Rectal smooth muscle tissue (tissue), 1 donor: ENCODE measurements around the gene C1orf159.

ENCODE experiments used
- H3K27ac ChIP-seq: one replicate; pipeline ENCODE4 v1.7.0; 2013; ENCODE audit warnings: low read depth, low read length, inconsistent platforms
- H3K27me3 ChIP-seq: one replicate; pipeline ENCODE4 v1.7.0; 2013; ENCODE audit warnings: low read length; ENCODE audit not compliant: control insufficient read depth, insufficient read depth
- H3K36me3 ChIP-seq: one replicate; pipeline ENCODE4 v1.7.0; 2013; ENCODE audit warnings: low read length; ENCODE audit not compliant: control insufficient read depth, insufficient read depth
- H3K4me1 ChIP-seq: one replicate; pipeline ENCODE4 v1.7.0; 2013; ENCODE audit warnings: low read length; ENCODE audit not compliant: control insufficient read depth, insufficient read depth
- H3K4me3 ChIP-seq: one replicate; pipeline ENCODE4 v1.7.0; 2013; ENCODE audit warnings: low read length
- H3K9ac ChIP-seq: one replicate; pipeline ENCODE4 v1.7.0; 2013; ENCODE audit warnings: low read length

The C1orf159 gene

DNA sequence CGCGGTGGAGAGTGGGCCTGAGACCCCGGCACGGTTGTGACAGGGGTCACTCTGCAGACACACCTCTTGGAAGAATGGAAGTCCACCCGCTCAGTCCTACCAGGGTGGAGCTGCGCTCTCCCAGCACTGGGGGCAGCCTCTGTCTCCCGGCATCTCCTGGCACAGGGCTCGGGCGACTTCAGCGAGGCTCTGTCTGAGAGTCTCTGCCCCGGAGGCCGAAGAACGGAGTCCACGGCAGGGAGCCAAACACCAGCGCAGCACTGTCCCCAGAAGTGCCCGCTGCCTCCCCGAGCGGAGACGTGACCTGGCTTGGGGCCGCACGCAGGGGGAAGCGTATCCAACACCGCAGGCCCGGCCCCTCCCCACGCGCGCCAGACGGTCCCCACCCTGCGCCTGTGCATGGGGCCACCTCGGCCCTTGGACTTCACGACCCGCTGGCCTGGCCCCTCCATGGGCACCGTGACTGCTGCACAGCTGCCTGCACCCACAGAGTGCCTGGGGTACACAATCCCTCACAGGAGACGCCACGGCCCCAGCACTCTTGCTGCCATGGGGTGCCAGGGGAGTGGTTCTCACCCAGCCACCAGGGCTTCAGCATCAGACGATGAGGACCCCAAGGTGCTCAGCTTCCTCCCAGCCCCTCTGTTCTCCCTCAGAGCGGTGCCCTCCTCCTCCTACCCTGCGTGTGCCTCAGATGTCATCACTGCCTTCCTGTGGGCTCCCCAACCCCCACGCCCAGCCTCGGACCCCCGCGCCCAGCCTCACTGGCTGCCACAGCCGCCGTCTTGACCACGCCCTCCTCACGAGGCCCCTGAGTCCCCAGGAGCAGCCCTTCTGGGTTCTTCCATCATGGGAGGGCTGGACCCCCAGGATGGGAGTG is 26.8 kb downstream of the C1orf159 start:
- Histone ChIP-seq H3K4me3 (no peak overlapping the region), H3K4me1 (no peaks in the 10 kb centered on the region), H3K9ac (no peak overlapping the region), H3K27me3 (no peaks in the 10 kb centered on the region), H3K27ac (no peak overlapping the region), H3K36me3 (no peaks in the 10 kb centered on the region)

DNA sequence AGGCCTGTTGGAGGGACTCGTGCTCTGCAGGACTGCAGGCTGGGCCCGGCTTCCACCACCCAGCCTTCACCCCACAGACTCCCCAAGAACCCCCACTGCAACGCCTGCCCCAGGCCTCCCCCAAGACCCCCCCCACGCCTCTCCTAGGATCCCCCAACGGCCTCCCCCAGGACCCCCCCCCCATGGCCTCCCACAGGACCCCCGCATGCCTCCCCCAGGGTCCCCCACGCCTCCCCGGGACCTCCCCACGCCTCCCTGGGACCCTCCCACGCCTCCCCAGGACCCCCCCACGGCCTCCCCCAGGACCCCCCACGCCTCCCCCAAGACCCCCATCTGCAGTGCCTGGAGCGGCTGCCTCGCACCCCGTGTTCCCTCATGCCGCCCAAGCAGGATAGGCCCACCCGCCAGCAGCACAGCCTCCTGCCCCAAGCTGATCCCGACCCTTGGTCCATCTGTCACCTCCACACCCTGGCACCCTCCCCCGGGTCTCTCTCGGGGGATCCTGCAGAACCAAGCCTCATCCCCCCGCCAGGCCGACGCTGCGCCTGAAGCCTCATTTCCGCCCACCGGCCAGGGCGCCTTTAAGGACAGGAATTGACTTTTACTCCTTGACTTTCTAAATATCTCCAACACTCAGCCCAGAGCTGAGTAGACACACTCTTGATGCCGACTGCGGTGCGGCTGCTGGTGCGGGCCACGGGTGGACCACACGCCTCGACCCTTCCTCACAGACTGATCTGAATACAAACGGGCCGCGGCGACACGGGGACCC is 27.7 kb downstream of the C1orf159 start:
- no peak overlapping the region for H3K9ac ChIP-seq
- no peaks in the 10 kb centered on the region for H3K4me1 ChIP-seq
- H3K36me3 ChIP-seq = no peaks in the 10 kb centered on the region
- no peaks in the 10 kb centered on the region for H3K27me3 ChIP-seq
- no peak overlapping the region for H3K4me3 ChIP-seq
- no peak overlapping the region for H3K27ac ChIP-seq

DNA sequence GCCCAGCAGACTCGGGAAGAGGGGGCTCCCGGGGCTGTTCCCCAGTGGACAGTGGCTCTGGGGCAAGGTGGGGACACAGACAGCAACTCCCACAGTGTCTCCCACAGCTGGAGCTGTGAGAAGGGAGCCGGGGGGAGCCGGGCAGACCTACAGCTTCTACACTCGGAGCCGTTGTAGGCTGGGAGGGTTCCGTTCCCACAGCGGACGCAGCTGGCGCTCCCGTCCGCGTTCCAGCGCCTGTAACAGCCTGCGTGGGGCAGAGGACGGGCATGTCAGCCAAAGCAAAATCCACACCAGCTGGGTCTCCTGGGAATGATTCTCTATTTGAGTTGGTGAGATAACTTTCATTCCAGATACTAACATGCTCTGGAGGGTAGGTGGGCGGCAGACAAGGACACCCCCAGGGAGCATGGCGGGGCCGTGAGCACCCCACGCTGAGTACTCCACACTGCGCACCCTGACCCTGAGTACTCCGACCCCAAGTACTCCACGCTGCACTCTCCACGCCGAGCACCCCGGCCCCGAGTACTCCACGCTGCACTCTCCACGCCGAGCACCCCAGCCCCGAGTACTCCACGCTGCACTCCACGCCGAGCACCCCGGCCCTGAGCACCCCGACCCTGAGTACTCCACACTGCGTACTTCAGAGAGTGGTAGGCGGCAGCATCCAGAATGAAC is 28.4 kb downstream of the C1orf159 start:
- no peaks in the 10 kb centered on the region for H3K27me3 ChIP-seq
- H3K36me3 ChIP-seq = no peaks in the 10 kb centered on the region
- H3K27ac ChIP-seq = no peak overlapping the region
- H3K4me3 ChIP-seq = no peak overlapping the region
- H3K4me1 ChIP-seq = no peaks in the 10 kb centered on the region
- no peak overlapping the region for H3K9ac ChIP-seq

GRCh38 chr1:1086911-1087341 is 29.0 kb downstream of the C1orf159 start:
- H3K27ac ChIP-seq = no peak overlapping the region
- no peak overlapping the region for H3K9ac ChIP-seq
- no peaks in the 10 kb centered on the region for H3K36me3 ChIP-seq
- H3K4me1 ChIP-seq = no peaks in the 10 kb centered on the region
- no peaks in the 10 kb centered on the region for H3K27me3 ChIP-seq
- no peak overlapping the region for H3K4me3 ChIP-seq

- H3K9ac ChIP-seq = no peak overlapping the region
- no peaks in the 10 kb centered on the region for H3K36me3 ChIP-seq
- no peaks in the 10 kb centered on the region for H3K27me3 ChIP-seq
- H3K4me1 ChIP-seq = no peaks in the 10 kb centered on the region
- no peak overlapping the region for H3K27ac ChIP-seq
- H3K4me3 ChIP-seq = no peak overlapping the region
Measured at GRCh38 chr1:1085911-1086841, 29.7 kb downstream of the C1orf159 start.

- H3K27ac ChIP-seq = no peak overlapping the region
- H3K27me3 ChIP-seq = no peaks in the 10 kb centered on the region
- H3K9ac ChIP-seq = no peak overlapping the region
- H3K4me3 ChIP-seq = no peak overlapping the region
- H3K36me3 ChIP-seq = no peaks in the 10 kb centered on the region
- no peaks in the 10 kb centered on the region for H3K4me1 ChIP-seq
Measured at GRCh38 chr1:1085171-1085841, 30.6 kb downstream of the C1orf159 start.

- H3K27me3 ChIP-seq = peaks cover 2% of the 10 kb centered on the region
- no peaks in the 10 kb centered on the region for H3K36me3 ChIP-seq
- no peak overlapping the region for H3K9ac ChIP-seq
- no peaks in the 10 kb centered on the region for H3K4me1 ChIP-seq
- no peak overlapping the region for H3K4me3 ChIP-seq
- H3K27ac ChIP-seq = no peak overlapping the region
Measured at GRCh38 chr1:1084372-1085170, 31.3 kb downstream of the C1orf159 start.

DNA sequence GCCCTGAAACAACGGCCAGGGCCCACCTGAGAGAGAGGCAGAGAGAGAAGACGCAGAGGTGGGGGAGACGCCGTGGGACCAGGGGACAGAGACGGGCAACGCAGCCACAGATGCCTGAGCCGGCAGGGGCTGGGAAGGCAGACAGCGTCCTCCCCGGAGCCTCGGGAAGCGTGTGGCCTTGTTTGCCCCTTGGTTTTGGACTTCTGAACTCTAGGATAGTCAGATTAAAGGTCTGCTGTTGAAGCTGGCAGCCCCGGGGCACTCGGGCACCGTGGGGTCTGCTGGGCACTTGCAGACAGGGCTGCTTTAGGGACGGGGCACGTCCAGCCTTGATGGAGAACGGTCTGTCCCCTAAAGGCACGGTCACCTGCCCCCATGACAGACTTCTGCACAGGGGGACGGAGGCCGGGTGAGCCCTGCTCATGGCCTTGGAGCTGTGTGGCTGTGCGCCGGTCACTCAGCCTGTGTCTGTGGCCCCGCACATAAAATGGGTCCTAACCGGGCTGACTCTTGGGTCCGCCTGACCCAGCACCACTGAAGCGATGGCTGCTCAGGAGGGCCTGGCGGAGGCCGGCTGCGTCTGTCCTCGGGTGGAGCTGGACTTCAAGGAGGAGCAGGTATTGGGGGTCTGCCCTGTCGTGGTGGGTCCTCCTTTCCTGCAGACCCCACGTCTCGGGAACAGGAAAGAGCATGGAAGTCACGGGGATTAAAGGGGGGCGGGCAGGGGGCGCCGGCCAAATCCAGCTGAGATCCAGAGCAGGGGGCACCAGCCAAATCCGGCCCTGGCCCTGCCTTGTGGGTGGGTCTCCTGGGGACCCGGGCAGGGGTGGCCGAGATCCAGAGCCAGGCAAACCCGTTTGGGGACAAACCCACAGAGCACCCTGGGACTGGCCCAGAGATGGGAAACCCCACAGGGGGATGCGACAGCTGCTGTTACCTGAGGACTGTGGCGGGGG is 32.2 kb downstream of the C1orf159 start:
- Histone ChIP-seq H3K4me1 (no peaks in the 10 kb centered on the region), H3K36me3 (no peaks in the 10 kb centered on the region), H3K9ac (no peak overlapping the region), H3K27me3 (peaks cover 2% of the 10 kb centered on the region), H3K4me3 (no peak overlapping the region), H3K27ac (no peak overlapping the region)

- no peaks in the 10 kb centered on the region for H3K4me1 ChIP-seq
- no peak overlapping the region for H3K9ac ChIP-seq
- no peak overlapping the region for H3K27ac ChIP-seq
- H3K27me3 ChIP-seq = peaks cover 2% of the 10 kb centered on the region
- no peak overlapping the region for H3K4me3 ChIP-seq
- H3K36me3 ChIP-seq = no peaks in the 10 kb centered on the region
Measured at GRCh38 chr1:1082776-1083415, 33.0 kb downstream of the C1orf159 start.
